HL-60 (cell line): ENCODE measurements around the gene ATP6V1D.
A peak's percentile ranks its signal among the peaks of the same experiment; 100 is the strongest.

Experiments
- DNase-seq, 2 experiments: peaks; one replicate each; pipeline ENCODE4 v3.0.0-alpha.2; 2010 to 2020; ENCODE audit warnings: low read depth in 1 of 2, low spot score in 1 of 2
- H3K27ac ChIP-seq: fragments of 250-450 bp; sonication (Bioruptor Pico); replicated peaks from 2 replicates; pipeline ENCODE4 v1.5.1; 2020; ENCODE audit warnings: mild to moderate bottlenecking, moderate library complexity
- H3K27me3 ChIP-seq: fragments of 250-450 bp; sonication (Bioruptor Pico); 2 replicates; pipeline ENCODE4 v1.5.1; 2021; ENCODE audit warnings: mild to moderate bottlenecking, moderate library complexity; ENCODE audit not compliant: insufficient read depth, poor library complexity, severe bottlenecking
- H3K4me3 ChIP-seq: replicated peaks from 2 replicates; pipeline ENCODE4 v1.5.1; 2011; ENCODE audit warnings: mild to moderate bottlenecking, control low read depth, low read length; ENCODE audit not compliant: insufficient read depth
- GABPA ChIP-seq: IDR thresholded peaks from 2 replicates; pipeline ENCODE4 v1.6.1; 2012; ENCODE audit warnings: low read depth
- POLR2AphosphoS5 ChIP-seq: IDR thresholded peaks from 2 replicates; pipeline ENCODE4 v1.6.1; 2012; ENCODE audit warnings: low read depth
- SPI1 ChIP-seq: IDR thresholded peaks from 2 replicates; pipeline ENCODE4 v1.6.1; 2012; ENCODE audit warnings: low read depth, mild to moderate bottlenecking, borderline replicate concordance
- TF ChIP-seq, protein P1 (sequence below): IDR thresholded peaks from 2 replicates; pipeline ENCODE4 v1.6.1; 2012; ENCODE audit warnings: low read depth; ENCODE audit not compliant: insufficient replicate concordance
- TF ChIP-seq, protein P2 (sequence below): IDR thresholded peaks from one replicate; pipeline ENCODE4 v1.5.1; 2011; ENCODE audit warnings: low read length, control low read depth, inconsistent platforms; ENCODE audit not compliant: insufficient read depth

ATP6V1D gene

DNA sequence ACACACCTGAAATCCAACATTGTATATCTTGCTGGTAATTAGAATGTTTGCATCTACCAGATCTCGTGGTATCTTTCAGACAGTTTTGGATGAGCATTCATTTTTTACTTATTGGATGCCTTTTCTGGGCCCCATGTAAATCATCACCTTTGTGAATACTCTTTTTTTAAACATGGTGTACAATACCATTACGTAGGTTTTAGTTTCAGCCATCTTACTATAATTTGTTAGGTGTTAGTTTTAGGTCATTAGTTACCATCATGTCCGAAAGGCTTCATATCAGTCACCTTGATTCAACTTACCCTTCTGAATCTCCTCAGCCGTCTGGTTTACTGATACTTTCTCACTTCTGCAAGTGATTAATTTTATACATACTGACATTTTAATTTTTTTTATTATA lies 5.9 kb upstream of the ATP6V1D start:
- H3K4me3 ChIP-seq: no peak overlapping the region
- H3K27ac ChIP-seq: no peak overlapping the region
- no peaks in the 10 kb centered on the region for H3K27me3 ChIP-seq
- no peak for DNase-seq
- TF ChIP-seq SPI1: no peak
- no peak for TF ChIP-seq GABPA
- TF ChIP-seq, protein P1, sequence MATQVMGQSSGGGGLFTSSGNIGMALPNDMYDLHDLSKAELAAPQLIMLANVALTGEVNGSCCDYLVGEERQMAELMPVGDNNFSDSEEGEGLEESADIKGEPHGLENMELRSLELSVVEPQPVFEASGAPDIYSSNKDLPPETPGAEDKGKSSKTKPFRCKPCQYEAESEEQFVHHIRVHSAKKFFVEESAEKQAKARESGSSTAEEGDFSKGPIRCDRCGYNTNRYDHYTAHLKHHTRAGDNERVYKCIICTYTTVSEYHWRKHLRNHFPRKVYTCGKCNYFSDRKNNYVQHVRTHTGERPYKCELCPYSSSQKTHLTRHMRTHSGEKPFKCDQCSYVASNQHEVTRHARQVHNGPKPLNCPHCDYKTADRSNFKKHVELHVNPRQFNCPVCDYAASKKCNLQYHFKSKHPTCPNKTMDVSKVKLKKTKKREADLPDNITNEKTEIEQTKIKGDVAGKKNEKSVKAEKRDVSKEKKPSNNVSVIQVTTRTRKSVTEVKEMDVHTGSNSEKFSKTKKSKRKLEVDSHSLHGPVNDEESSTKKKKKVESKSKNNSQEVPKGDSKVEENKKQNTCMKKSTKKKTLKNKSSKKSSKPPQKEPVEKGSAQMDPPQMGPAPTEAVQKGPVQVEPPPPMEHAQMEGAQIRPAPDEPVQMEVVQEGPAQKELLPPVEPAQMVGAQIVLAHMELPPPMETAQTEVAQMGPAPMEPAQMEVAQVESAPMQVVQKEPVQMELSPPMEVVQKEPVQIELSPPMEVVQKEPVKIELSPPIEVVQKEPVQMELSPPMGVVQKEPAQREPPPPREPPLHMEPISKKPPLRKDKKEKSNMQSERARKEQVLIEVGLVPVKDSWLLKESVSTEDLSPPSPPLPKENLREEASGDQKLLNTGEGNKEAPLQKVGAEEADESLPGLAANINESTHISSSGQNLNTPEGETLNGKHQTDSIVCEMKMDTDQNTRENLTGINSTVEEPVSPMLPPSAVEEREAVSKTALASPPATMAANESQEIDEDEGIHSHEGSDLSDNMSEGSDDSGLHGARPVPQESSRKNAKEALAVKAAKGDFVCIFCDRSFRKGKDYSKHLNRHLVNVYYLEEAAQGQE: no peak
- TF ChIP-seq, protein P2, sequence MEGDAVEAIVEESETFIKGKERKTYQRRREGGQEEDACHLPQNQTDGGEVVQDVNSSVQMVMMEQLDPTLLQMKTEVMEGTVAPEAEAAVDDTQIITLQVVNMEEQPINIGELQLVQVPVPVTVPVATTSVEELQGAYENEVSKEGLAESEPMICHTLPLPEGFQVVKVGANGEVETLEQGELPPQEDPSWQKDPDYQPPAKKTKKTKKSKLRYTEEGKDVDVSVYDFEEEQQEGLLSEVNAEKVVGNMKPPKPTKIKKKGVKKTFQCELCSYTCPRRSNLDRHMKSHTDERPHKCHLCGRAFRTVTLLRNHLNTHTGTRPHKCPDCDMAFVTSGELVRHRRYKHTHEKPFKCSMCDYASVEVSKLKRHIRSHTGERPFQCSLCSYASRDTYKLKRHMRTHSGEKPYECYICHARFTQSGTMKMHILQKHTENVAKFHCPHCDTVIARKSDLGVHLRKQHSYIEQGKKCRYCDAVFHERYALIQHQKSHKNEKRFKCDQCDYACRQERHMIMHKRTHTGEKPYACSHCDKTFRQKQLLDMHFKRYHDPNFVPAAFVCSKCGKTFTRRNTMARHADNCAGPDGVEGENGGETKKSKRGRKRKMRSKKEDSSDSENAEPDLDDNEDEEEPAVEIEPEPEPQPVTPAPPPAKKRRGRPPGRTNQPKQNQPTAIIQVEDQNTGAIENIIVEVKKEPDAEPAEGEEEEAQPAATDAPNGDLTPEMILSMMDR: no peak
- TF ChIP-seq POLR2AphosphoS5: no peak

DNA sequence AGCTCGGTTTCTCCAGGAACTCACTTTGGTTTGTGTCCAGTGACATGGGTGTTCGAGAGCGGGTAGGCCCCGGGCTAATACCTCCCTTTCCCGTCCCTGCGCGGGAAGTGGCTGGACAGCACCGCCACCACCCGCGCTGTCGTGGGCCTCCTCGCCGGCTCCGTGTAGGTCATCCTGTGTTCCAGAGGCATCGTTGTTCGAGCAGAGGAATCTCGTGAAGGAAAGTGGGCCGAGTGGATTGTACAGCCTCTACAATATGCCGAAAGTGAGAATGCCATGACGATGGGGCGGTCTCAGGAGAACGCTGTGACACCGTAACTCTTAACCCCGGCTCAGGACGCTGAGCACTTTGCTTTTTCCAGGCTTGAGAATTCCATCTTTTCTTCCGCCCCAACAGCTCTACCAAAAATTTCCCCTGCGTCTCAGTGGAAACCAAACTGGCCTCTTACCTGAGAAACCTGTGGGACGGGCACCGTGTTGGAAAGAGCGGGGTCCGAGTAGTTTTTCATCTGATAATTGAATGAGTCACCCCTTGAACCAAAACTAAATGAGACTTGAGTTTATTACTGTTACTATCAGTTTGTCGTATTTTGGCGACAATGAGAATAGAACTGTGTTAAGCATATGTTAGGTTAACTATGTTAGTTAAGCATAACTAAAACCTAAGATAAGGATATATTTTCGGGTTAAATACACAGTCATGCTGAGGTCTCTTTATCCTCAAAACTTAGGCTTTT lies 1.0 kb upstream of the ATP6V1D start:
- Histone ChIP-seq H3K27ac (peak overlapping the region; percentile 99), H3K27me3 (no peaks in the 10 kb centered on the region), H3K4me3 (peak overlapping the region; percentile 81)
- TF ChIP-seq, protein P1: peak; percentile 74
- TF ChIP-seq, protein P2: no peak
- no peak for TF ChIP-seq SPI1
- no peak for TF ChIP-seq POLR2AphosphoS5
- no peak for TF ChIP-seq GABPA
- DNase-seq: no peak

DNA sequence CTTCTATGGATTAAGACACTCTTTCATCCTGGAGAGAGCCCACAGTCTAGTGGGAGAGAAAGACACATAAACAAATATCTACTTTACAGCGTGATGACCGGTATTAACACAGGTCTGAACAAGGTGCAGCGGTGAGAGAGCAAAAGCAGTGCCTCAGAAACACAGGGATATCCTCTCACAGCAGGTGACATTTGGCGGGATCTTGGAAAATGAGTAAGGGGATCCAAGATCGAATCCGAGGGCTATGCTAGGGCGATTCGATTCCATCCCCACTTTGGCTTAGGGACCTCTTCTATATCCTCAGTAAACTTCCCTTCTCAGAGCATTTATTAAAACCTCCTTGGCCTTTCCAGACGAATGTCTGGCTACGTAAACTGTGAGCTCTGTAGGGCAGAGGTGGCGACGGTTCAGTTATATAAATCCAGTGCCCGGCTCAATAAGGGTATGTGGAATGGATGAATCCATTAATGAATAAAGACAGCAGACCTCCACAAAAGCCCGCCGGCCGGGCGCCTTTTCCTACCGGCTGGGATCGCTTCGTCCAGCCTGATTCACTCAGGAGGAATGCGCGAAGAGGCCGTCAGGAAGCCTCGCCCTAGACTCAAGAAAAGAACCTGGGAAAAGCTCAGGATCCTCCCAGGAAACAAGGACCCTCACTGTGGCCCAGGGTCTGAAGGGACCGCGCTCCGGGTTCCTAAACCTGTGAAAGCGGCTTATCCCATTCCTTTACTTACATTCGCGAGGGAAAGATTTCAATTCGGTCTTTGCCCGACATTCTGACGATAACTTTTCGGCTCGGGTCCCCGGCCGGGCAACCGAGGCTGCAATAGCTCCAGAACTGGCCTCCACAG lies 455 bp downstream of the ATP6V1D start:
- TF ChIP-seq, protein P2: no peak
- no peak for TF ChIP-seq GABPA
- TF ChIP-seq, protein P1: no peak
- DNase-seq: no peak

More for the DNA sequence above, 455 bp downstream of the ATP6V1D start:
- H3K27ac ChIP-seq: peak overlapping the region; percentile 99
- peak overlapping the region; percentile 81 for H3K4me3 ChIP-seq
- no peaks in the 10 kb centered on the region for H3K27me3 ChIP-seq
